Thyroid gland (tissue), 4 donors: ENCODE results near the gene MPPED1.

ENCODE experiments used
- POLR2A ChIP-seq, 2 donors: fragments of 450-650 bp; IDR thresholded peaks; one replicate each; pipeline ENCODE4 v1.6.1; 2017; ENCODE audit warnings: antibody characterized with exemption in 2 of 2, mild to moderate bottlenecking in 2 of 2, moderate library complexity in 1 of 2
- TF ChIP-seq, protein P1 (sequence below), 6 experiments: fragments of 200-600 bp in 3 of 6; fragments of 450-650 bp in 3 of 6; sonication (generic) in 3 of 6; IDR thresholded peaks; one replicate each; pipeline ENCODE4 v1.5.1; 2016 to 2019; ENCODE audit warnings: antibody characterized with exemption in 6 of 6, mild to moderate bottlenecking in 2 of 6, inconsistent platforms in 1 of 6, moderate library complexity in 1 of 6

DNA sequence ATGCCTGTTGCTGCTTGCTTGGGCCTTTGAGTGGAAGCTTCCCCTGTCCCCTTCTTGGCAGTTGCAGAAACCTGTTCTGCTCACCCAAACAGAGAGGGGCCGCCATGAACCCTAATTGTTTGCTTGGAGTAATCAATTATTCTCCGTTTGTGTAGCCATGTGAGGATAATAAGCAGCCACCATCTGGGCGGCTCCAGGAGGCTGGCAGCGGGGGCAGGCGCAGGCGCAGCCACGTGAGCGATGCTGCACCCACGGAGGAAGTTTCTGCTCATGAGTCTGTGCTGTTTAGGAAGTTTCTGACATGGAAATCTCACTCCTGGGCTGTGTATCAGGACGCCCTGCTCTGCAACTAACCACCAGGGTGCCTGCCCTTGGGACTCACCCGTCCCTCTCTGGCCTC, 90.1 kb downstream of the MPPED1 start:
- TF ChIP-seq, protein P1, sequence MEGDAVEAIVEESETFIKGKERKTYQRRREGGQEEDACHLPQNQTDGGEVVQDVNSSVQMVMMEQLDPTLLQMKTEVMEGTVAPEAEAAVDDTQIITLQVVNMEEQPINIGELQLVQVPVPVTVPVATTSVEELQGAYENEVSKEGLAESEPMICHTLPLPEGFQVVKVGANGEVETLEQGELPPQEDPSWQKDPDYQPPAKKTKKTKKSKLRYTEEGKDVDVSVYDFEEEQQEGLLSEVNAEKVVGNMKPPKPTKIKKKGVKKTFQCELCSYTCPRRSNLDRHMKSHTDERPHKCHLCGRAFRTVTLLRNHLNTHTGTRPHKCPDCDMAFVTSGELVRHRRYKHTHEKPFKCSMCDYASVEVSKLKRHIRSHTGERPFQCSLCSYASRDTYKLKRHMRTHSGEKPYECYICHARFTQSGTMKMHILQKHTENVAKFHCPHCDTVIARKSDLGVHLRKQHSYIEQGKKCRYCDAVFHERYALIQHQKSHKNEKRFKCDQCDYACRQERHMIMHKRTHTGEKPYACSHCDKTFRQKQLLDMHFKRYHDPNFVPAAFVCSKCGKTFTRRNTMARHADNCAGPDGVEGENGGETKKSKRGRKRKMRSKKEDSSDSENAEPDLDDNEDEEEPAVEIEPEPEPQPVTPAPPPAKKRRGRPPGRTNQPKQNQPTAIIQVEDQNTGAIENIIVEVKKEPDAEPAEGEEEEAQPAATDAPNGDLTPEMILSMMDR (IDR thresholded peaks at IDR 0.05), result no peak
- TF ChIP-seq POLR2A (IDR thresholded peaks at IDR 0.05), result no peak
